C4-2B (cell line): ENCODE results near the gene AURKAIP1.

Source experiments
- ZFX ChIP-seq: fragments of 450-650 bp; IDR thresholded peaks from 2 replicates; pipeline ENCODE4 v1.6.1; 2017
- TF ChIP-seq, protein P1 (sequence below): fragments of 450-650 bp; conservative IDR thresholded peaks from 2 replicates; pipeline ENCODE4 v1.5.1; 2017; ENCODE audit warnings: mild to moderate bottlenecking

DNA sequence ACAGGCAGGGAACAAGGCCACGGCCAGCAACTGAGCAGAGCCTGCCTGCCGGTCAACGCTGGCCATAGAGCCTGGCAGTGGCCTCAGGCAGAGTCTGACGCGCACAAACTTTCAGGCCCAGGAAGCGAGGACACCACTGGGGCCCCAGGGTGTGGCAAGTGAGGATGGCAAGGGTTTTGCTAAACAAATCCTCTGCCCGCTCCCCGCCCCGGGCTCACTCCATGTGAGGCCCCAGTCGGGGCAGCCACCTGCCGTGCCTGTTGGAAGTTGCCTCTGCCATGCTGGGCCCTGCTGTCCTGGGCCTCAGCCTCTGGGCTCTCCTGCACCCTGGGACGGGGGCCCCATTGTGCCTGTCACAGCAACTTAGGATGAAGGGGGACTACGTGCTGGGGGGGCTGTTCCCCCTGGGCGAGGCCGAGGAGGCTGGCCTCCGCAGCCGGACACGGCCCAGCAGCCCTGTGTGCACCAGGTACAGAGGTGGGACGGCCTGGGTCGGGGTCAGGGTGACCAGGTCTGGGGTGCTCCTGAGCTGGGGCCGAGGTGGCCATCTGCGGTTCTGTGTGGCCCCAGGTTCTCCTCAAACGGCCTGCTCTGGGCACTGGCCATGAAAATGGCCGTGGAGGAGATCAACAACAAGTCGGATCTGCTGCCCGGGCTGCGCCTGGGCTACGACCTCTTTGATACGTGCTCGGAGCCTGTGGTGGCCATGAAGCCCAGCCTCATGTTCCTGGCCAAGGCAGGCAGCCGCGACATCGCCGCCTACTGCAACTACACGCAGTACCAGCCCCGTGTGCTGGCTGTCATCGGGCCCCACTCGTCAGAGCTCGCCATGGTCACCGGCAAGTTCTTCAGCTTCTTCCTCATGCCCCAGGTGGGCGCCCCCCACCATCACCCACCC, 43.7 kb downstream of the AURKAIP1 start, which contains the start of gene TAS1R3:
- TF ChIP-seq, protein P1, sequence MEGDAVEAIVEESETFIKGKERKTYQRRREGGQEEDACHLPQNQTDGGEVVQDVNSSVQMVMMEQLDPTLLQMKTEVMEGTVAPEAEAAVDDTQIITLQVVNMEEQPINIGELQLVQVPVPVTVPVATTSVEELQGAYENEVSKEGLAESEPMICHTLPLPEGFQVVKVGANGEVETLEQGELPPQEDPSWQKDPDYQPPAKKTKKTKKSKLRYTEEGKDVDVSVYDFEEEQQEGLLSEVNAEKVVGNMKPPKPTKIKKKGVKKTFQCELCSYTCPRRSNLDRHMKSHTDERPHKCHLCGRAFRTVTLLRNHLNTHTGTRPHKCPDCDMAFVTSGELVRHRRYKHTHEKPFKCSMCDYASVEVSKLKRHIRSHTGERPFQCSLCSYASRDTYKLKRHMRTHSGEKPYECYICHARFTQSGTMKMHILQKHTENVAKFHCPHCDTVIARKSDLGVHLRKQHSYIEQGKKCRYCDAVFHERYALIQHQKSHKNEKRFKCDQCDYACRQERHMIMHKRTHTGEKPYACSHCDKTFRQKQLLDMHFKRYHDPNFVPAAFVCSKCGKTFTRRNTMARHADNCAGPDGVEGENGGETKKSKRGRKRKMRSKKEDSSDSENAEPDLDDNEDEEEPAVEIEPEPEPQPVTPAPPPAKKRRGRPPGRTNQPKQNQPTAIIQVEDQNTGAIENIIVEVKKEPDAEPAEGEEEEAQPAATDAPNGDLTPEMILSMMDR = no peak
- TF ChIP-seq ZFX = no peak
